Nephron (organoid): ENCODE results near the gene TAGLN2.
"Not testable (repeated sequence)": the region's sequence is repeated elsewhere in the genome, so short reads cannot be mapped to it uniquely, and the experiment has no call there.

Source experiments
- H3K27ac Mint-ChIP-seq, 3 experiments: 2 replicates each; pipeline ENCODE4 v1.8.0; 2020; ENCODE audit warnings: mixed read lengths in 3 of 3, mild to moderate bottlenecking in 2 of 3, moderate library complexity in 1 of 3
- H3K27me3 Mint-ChIP-seq: 2 replicates; pipeline ENCODE4 v1.8.0; 2021; ENCODE audit warnings: low read depth, mild to moderate bottlenecking, moderate library complexity, mixed read lengths
- H3K36me3 Mint-ChIP-seq: 2 replicates; pipeline ENCODE4 v1.8.0; 2020; ENCODE audit warnings: low read depth, mixed read lengths
- H3K4me1 Mint-ChIP-seq: 2 replicates; pipeline ENCODE4 v1.8.0; 2020; ENCODE audit warnings: mixed read lengths
- H3K4me3 Mint-ChIP-seq, 3 experiments: 2 replicates each; pipeline ENCODE4 v1.8.0; 2020; ENCODE audit warnings: mild to moderate bottlenecking in 3 of 3, mixed read lengths in 3 of 3, moderate library complexity in 2 of 3
- H3K9me3 Mint-ChIP-seq: 2 replicates; pipeline ENCODE4 v1.8.0; 2020; ENCODE audit warnings: mixed read lengths
- CTCF ChIP-seq, 3 experiments: fragments of 200-600 bp; sonication (generic); IDR thresholded peaks; one replicate each; pipeline ENCODE4 v1.5.0; 2021; ENCODE audit warnings: antibody characterized with exemption in 3 of 3; ENCODE audit not compliant: unreplicated experiment in 3 of 3

Gene TAGLN2

DNA sequence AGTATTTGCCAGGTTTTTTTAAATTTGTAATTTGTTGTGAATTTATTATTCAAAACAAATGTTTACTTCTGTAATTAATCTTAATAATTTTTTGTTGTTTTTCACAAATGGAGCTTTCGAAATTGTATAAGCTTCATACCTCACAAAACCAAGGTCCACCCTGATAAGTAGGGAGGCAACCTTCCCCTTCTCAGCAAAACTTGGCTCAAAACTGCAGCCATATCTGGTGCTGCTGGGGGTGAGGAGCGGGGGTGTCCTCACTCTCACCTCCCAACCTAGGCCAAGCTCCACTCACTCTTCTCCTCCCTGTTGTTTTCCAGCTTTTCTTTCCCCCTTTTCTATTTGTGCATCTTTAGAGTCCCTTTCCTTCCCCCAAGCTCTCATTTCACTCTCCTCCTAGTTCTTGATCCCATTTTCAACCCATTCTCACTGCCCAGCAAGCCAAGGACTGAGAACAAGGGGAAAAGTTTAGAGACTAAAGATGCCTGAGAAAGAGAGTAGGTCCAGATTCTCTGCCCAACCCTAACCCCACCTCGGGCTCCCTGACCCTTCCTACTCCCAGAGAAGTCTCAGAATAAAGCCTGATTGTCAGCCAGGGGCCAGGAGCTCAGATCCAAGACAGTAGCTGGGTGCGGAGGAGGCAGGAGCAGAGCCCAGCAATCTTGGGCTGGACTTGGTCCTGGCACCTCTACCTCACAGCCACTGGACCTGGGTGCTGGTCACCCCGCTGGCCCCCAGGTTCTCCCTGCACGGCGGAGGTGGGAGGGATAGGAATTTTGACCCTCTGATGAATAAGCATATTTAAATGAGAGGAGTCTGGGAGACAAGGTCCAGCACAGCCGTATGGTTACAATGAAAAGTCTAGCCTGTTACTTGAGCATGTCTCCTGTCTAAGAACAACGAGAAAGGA, 17.0 kb downstream of the TAGLN2 start:
- Mint-ChIP-seq H3K4me3 (no peak overlapping the region), H3K4me1 (peaks cover 3% of the 10 kb centered on the region), H3K27ac (no peak overlapping the region), H3K36me3 (no peaks in the 10 kb centered on the region), H3K9me3 (peaks cover 3% of the 10 kb centered on the region), H3K27me3 (peaks cover 4% of the 10 kb centered on the region)
- no peak for TF ChIP-seq CTCF (IDR thresholded peaks at IDR 0.05; ENCODE audit: unreplicated experiment in 3 of 3)

DNA sequence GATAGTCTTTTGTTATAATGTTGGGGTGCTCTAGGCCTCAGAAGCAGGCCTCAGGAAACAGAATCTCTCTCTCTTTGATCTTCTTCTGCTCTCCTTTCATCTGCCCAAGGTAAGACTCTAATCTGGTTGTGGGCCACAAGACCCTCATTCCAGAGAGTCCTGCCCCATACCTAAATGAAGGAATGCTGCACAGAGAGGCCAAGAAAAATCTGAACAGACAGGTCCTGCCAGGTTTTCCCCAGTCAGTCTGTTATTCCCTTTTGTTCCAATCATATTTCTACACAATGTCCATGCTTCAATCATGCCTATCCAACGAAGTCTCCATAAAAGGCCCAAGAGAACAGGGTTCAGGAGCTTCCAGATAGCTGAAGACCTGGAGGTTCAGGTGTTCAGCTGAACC, 18.3 kb downstream of the TAGLN2 start:
- TF ChIP-seq CTCF (IDR thresholded peaks at IDR 0.05; ENCODE audit: unreplicated experiment in 3 of 3), result no peak
- Mint-ChIP-seq H3K4me1 (no peaks in the 10 kb centered on the region), H3K36me3 (no peaks in the 10 kb centered on the region), H3K4me3 (no peak overlapping the region), H3K9me3 (peaks cover 3% of the 10 kb centered on the region), H3K27me3 (no peaks in the 10 kb centered on the region), H3K27ac (no peak overlapping the region)

DNA sequence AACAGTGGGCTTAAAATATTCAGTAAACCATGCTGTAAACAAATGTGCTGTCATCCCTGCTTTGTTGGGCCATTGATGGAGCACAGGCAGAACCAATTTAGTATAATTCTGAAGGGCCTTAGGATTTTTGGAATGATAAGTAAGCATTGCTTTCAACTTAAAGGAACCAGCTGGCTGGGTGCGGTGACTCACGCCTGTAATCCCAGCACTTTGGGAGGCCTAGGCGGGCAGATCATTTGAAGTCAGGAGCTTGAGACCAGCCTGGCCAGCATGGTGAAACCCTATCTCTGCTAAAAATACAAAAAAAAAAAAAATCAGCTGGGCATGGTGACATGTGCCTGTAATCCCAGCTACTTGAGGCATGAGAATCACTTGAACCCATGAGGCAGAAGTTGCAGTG, 21.3 kb downstream of the TAGLN2 start:
- not testable (repeated sequence) for H3K36me3 Mint-ChIP-seq, H3K27ac Mint-ChIP-seq, H3K4me3 Mint-ChIP-seq, H3K9me3 Mint-ChIP-seq, H3K4me1 Mint-ChIP-seq
- H3K27me3 Mint-ChIP-seq, result peaks cover 12% of the 10 kb centered on the region

- peaks cover 3% of the 10 kb centered on the region for H3K9me3 Mint-ChIP-seq
- peaks cover 15% of the 10 kb centered on the region for H3K27me3 Mint-ChIP-seq
- no peak overlapping the region for H3K4me3 Mint-ChIP-seq
- no peak overlapping the region for H3K27ac Mint-ChIP-seq
- H3K4me1 Mint-ChIP-seq, result peaks cover 5% of the 10 kb centered on the region
- H3K36me3 Mint-ChIP-seq, result no peaks in the 10 kb centered on the region
- TF ChIP-seq CTCF (IDR thresholded peaks at IDR 0.05; ENCODE audit: unreplicated experiment in 3 of 3), result no peak
These were observed 22.8 kb downstream of the TAGLN2 start for GRCh38 chr1:159902541-159902940.

DNA sequence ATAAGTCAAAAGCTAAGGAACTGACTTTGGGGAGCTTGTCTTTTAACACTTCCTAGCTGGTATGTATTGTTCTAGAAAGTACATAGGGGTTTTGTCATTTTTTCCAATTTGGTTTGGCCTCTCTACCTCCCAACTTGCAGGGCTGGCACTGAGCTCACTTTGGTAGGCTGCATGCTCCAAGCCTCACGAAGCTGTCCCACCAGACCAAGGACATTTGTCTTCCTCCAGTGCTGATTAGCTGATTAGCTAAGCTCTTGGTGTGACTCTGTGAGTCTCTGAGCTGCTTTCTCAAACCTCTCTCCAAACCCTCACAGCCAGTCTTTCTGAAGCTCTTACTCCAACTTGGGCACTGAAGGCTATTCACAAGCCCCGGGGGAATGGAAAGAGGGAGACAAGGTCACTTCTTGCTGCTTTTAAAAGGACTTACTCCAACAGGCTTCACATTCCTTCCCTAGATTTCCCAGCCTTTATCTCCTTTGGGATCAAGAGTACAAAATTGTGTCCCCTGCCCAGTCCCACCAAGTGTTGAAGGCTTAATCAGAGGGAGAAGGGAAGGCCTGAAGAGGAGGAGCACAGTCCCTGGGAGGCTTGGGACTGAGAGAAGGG, 24.4 kb downstream of the TAGLN2 start:
- Mint-ChIP-seq H3K4me3 (no peak overlapping the region), H3K9me3 (peaks cover 3% of the 10 kb centered on the region), H3K27me3 (peaks cover 20% of the 10 kb centered on the region), H3K27ac (peak overlapping the region in 1 of 3 experiments; percentile 21), H3K36me3 (no peaks in the 10 kb centered on the region), H3K4me1 (peaks cover 13% of the 10 kb centered on the region)
- no peak for TF ChIP-seq CTCF (IDR thresholded peaks at IDR 0.05; ENCODE audit: unreplicated experiment in 3 of 3)

DNA sequence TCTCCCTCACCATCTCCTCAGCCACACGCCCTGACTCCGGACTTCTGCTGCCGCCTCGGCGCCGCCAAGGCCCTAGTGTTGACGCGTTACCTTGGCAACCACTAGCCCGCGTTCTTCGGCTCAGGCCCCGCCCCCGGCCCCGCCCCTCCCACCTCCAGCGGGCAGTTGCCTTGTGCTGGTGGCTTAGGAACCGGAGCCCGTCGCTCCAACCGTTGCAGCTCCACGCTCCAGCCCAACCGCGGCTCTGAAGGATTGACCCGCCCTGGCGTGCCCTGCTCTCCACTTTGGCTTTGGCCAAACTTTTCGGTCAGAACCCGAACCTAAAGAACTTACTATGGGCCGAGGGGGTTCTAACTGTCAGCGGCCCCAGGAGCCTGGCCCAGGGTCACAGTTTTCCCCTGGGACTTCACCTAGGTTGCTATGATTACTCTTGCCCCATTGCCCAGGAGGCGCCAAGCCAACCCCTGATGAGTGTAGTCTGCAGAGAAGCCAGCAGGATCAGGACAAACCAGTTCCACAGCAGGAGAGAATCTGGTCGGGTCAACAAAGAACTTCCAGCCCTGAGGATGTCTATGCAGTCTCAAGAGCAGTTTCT, 25.1 kb downstream of the TAGLN2 start, which contains the start of gene CFAP45:
Gene CFAP45, minus strand, starts transcription at position 80 of the 595 bp plus-strand sequence. Its CDS starts 67 bp downstream, at position 13.
- Mint-ChIP-seq H3K9me3 (peaks cover 3% of the 10 kb centered on the region), H3K36me3 (no peaks in the 10 kb centered on the region), H3K4me1 (peaks cover 18% of the 10 kb centered on the region), H3K4me3 (peak within 1 kb of the TSS; percentile 30 to 48 (median 33)), H3K27ac (peak within 1 kb of the TSS in 2 of 3 experiments; percentile 54 to 83), H3K27me3 (peaks cover 20% of the 10 kb centered on the region)
- TF ChIP-seq CTCF (IDR thresholded peaks at IDR 0.05; ENCODE audit: unreplicated experiment in 3 of 3), result no peak

DNA sequence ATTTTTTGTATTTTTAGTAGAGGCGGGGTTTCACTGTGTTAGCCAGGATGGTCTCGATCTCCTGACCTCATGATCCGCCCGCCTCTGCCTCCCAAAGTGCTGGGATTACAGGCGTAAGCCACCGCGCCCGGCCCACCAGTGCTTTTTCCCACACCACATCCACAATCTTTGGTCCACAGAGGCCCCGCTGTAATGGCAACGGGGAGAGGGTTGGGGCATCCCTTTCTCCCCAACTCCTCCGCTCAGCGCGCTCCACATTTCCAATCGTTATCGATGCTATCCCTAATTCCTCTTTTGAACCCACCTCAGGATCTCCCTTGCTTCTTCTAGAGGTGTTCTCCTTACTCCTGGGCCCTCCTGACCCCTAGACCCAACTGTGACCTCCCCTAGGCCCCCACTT, 25.7 kb downstream of the TAGLN2 start:
- peak overlapping the region in 2 of 3 experiments; percentile 54 to 83 for H3K27ac Mint-ChIP-seq
- peak overlapping the region; percentile 30 to 48 (median 33) for H3K4me3 Mint-ChIP-seq
- H3K36me3 Mint-ChIP-seq, H3K9me3 Mint-ChIP-seq: not testable (repeated sequence)
- H3K4me1 Mint-ChIP-seq, result peaks cover 20% of the 10 kb centered on the region
- H3K27me3 Mint-ChIP-seq, result peaks cover 20% of the 10 kb centered on the region
